ENCODE data around the gene DIP2A. TPM values are rescaled to one million over a fixed set of nuclear protein-coding genes. Genes with fewer than 3 reads are reported as not detected.
A peak's percentile ranks its signal among the peaks of the same experiment; 100 is the strongest.

The DIP2A gene
- total RNA-seq, 2 experiments from 2014 or later, result 32.0 to 35.3 TPM

DNA sequence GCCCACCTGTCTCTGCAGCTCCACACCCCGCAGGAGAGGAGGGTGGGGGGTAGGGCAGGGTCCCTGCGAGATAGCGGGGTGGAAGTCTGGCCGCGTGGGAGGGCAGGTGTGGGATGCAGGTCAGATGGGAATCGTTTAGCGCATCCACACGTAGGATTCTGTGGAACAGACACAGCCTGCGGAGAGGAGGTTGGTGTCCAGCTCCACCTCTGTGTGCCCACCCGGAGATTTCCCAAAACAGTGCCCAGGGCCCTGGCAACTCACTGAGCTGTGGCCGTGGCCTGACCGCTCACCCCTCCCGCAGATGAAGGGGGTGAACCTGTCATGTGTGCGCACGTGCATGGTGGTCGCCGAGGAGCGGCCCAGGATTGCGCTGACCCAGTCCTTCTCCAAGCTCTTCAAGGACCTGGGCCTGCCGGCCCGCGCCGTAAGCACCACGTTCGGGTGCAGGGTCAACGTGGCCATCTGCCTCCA, 99.3 kb downstream of the DIP2A start:
- no peak overlapping the region for H3K4me3 Mint-ChIP-seq
- DNase-seq, result no peak
- peaks cover 41% of the 10 kb centered on the region for H3K36me3 Mint-ChIP-seq

DNA sequence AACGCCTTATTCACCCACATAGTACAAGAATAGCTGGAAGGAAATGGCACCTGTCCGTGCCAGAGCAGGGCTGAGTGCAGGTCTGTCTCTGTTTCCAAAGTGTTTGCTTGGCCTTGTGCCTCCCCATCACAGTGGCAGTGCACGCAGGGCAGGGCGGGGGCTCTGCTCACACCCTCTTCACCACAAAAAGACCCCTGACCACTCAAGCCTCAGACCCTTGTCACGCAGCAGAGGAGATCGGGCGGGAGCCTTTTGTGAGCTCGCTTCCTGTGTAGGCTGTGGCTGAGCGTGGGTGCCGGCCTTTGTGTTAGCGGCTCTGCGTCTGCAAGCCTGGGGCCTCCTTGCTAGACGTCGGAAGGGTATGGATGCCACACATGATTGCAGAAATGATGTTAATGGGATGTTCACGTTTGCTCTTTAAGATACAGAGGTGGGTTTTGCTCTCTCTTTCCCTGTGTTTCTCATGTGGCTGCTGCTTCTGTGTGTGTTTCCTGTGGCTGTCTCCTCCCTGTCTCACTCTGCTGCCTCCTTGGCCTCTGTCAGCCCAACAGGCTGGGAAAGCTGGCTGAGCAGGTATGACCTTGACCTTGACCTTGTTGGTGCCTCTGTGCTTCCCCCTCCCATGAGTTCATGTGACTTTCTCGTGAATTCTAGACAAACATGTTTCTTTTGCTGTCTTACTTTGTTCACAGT, 100.7 kb downstream of the DIP2A start:
- Mint-ChIP-seq H3K36me3 (peaks cover 36% of the 10 kb centered on the region), H3K27ac (peak overlapping the region; percentile 92), H3K9me3 (no peaks in the 10 kb centered on the region), H3K4me1 (ENCODE audit: low read depth) (peaks cover 35% of the 10 kb centered on the region), H3K27me3 (no peaks in the 10 kb centered on the region), H3K4me3 (peak overlapping the region; percentile 52)
- ChIA-PET CTCF (interaction anchor here (0.5 to 1.4 kb wide), 5 partner anchors 61 to 102 kb away, joined by 3 to 4 read pairs (median 3); no protein-coding TSS in a partner anchor), POLR2A (interaction anchor here (1.2 to 1.3 kb wide), 2 partner anchors 77 to 102 kb away, joined by 3 to 6 read pairs; partner anchors contain the start of gene PRMT2)
- DNase-seq, result peak; percentile 82
- intact Hi-C loops (cut with micrococcal nuclease), result no loop called here

More for the DNA sequence above, 99.3 kb downstream of the DIP2A start:
- H3K27ac Mint-ChIP-seq, result no peak overlapping the region
- no peaks in the 10 kb centered on the region for H3K27me3 Mint-ChIP-seq
- H3K9me3 Mint-ChIP-seq, result no peaks in the 10 kb centered on the region
- ChIA-PET POLR2A (interaction anchor here (0.7 to 1.3 kb wide), 2 partner anchors 76 to 78 kb away, joined by 3 to 6 read pairs; partner anchors contain the start of gene PRMT2), CTCF (interaction anchor here (1.1 kb wide), 1 partner anchor 98 kb away, joined by 3 read pairs; no protein-coding TSS in a partner anchor)
- peaks cover 41% of the 10 kb centered on the region for H3K4me1 Mint-ChIP-seq (ENCODE audit: low read depth)
- intact Hi-C loops (cut with micrococcal nuclease), result no loop called here

DNA sequence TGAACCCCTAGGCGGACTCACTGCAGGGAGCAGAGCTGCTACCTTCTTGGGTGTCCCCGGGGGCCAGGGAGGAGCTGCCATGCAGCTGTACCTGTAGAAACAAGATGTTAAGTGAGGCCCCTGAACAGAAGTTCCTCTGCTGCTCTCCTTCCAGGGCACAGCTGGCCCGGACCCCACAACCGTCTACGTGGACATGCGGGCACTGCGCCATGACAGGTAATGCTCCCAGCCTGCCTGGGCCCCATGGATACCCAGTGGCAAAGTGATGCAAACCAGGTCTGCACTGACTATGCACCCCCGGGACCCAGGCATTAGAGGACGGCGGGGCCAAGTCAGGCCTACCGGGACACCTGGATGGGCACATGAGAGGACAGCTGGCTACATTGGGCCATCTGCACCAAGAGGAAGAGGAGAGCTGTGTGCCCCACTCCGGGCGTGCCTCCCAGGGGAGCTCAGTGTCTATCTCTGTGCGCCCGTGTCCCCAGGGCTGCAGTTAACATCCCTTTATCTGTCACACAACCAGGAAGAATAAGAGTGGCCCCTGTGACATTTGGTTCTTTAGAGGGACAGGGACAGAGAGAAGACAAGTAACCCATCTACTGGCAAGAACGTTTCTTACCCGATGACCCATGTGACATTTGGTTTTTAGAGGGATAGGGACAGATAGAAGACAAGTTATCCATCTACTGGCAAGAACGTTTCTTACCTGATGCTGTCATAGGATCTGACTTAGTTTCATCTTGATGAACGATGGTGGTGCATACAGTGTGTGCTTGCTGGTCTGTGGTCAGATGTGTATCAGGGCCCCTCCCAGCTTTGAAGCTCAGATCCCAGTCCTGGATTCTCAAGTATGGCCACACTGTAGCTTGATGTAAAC, 102.1 kb downstream of the DIP2A start:
- Mint-ChIP-seq H3K9me3 (no peaks in the 10 kb centered on the region), H3K27ac (peak overlapping the region; percentile 92), H3K36me3 (peaks cover 43% of the 10 kb centered on the region), H3K4me1 (ENCODE audit: low read depth) (peaks cover 35% of the 10 kb centered on the region), H3K27me3 (no peaks in the 10 kb centered on the region), H3K4me3 (peak overlapping the region; percentile 52)
- ChIA-PET POLR2A (interaction anchor here (1.2 kb wide), 1 partner anchor 103 kb away, joined by 3 read pairs; no protein-coding TSS in a partner anchor), CTCF (no interaction called here)
- DNase-seq, result no peak
- intact Hi-C loops (cut with micrococcal nuclease), result no loop called here

DNA sequence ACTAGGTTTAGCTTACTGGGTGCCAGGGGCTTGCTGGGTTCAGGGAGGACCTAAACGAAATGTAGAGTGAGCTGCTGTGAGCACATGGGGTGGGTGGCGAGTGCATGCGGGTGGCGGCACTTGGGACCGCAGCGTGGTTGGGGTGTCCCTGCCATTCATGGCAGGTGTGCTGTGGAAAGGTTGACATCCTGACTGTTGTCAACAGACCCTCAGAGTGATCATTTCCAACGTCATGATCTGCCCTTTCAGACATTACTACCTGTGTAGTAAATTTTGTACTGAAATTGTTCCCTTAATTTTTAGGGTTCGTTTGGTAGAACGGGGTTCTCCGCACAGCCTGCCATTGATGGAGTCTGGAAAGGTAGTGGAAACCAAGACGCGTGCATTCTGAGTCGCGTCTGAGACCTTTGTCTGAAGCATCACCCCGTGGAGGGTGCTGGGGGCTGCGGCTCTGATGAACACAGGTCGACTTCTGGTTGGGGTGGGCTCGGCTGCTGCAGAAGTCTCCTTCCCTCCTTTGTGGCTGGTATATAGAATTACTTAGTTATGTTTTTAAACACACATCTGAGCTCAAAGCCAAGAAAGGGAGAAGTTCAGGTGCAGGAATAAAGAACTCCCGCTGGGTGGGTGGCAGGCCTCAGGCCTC, 102.9 kb downstream of the DIP2A start:
- ChIA-PET CTCF (no interaction called here), POLR2A (no interaction called here)
- Mint-ChIP-seq H3K9me3 (no peaks in the 10 kb centered on the region), H3K36me3 (peaks cover 48% of the 10 kb centered on the region), H3K27ac (no peak overlapping the region), H3K27me3 (no peaks in the 10 kb centered on the region), H3K4me3 (no peak overlapping the region), H3K4me1 (ENCODE audit: low read depth) (peaks cover 35% of the 10 kb centered on the region)
- DNase-seq, result no peak
- intact Hi-C loops (cut with micrococcal nuclease), result no loop called here

DNA sequence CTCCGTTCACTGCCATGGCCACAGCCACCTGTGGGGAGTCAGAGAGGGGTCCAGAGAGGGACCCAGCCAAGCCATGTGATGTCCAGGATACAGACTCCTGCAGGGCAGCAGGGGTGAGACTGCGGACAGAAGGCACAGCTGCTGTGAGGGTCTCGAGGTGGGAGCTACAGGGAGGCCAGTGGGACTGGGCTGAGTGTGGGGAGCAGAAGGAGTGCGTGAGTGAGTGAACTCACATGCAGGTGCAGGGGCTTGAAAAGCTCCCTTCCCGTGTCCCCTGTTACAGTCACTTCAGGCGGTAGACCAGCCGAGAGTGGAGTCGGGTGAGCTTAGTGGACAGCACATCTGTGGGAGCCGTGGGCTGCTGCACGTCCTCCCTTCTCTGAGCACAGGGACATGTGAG, 103.8 kb downstream of the DIP2A start:
- ChIA-PET CTCF (no interaction called here), POLR2A (no interaction called here)
- intact Hi-C loops (cut with micrococcal nuclease), result no loop called here
- no peaks in the 10 kb centered on the region for H3K27me3 Mint-ChIP-seq
- H3K4me3 Mint-ChIP-seq, result no peak overlapping the region
- H3K4me1 Mint-ChIP-seq (ENCODE audit: low read depth), result peaks cover 40% of the 10 kb centered on the region
- no peaks in the 10 kb centered on the region for H3K9me3 Mint-ChIP-seq
- H3K36me3 Mint-ChIP-seq, result peaks cover 48% of the 10 kb centered on the region
- no peak for DNase-seq
- no peak overlapping the region for H3K27ac Mint-ChIP-seq

DNA sequence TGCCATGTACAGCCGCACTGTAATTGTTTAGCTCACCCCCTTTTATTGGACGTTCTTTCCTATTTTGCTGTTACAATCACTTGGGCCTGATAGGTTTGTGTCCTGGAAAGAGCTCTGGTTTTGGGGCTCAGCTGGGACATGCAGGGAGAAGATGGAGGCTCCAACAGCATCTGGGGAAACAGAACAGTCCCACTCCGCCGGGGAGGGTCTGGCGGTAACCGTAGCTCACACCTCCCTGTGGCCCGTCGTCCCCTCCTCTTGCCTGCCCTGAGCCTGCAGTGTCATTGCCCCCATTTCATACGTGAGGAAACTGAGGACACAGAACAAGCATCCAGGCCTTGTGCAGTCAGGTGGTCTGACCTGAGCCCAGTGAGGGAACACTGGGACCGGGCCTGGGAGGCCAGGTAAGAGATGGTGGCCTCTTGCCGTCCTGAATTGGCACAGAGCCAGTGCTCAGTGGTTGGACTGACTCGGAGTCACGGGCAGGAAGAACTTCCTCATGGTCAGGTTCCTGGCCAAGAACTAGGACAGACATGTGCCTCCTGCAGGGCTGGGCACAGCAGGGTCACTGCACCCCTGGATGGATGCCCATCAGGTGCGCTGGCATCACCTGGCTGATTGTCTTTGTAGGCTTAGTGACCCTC, 104.4 kb downstream of the DIP2A start:
- peaks cover 40% of the 10 kb centered on the region for H3K4me1 Mint-ChIP-seq (ENCODE audit: low read depth)
- DNase-seq, result no peak
- H3K27ac Mint-ChIP-seq, result no peak overlapping the region
- ChIA-PET CTCF (no interaction called here), POLR2A (no interaction called here)
- H3K36me3 Mint-ChIP-seq, result peaks cover 54% of the 10 kb centered on the region
- H3K9me3 Mint-ChIP-seq, result no peaks in the 10 kb centered on the region
- intact Hi-C loops (cut with micrococcal nuclease), result no loop called here
- no peaks in the 10 kb centered on the region for H3K27me3 Mint-ChIP-seq
- no peak overlapping the region for H3K4me3 Mint-ChIP-seq

DNA sequence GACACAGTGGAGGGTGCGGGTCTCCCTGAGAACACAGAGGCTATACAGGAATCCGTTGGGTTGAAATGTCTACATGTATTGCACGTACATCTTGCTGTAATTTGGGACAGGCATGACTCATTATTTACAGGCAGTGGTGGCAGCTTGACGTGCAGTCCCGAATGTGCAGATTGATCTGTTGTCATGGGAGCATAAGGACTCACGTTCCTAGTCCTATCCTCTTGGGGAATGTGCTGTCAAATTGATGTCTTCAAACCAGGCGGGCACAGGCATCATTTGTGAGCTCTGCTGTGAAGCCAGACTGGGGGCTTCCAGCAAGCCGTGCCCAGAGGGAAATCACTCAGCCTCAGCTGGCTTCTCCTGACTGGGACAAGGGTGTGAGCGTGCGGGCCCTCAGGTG, 105.7 kb downstream of the DIP2A start:
- ChIA-PET POLR2A (no interaction called here), CTCF (interaction anchor here (0.6 kb wide), 1 partner anchor 14 kb away, joined by 3 read pairs; no protein-coding TSS in a partner anchor)
- Mint-ChIP-seq H3K9me3 (no peaks in the 10 kb centered on the region), H3K4me3 (no peak overlapping the region), H3K27me3 (no peaks in the 10 kb centered on the region), H3K36me3 (peaks cover 62% of the 10 kb centered on the region), H3K4me1 (ENCODE audit: low read depth) (peaks cover 33% of the 10 kb centered on the region), H3K27ac (no peak overlapping the region)
- DNase-seq, result no peak
- intact Hi-C loops (cut with micrococcal nuclease), result no loop called here

DNA sequence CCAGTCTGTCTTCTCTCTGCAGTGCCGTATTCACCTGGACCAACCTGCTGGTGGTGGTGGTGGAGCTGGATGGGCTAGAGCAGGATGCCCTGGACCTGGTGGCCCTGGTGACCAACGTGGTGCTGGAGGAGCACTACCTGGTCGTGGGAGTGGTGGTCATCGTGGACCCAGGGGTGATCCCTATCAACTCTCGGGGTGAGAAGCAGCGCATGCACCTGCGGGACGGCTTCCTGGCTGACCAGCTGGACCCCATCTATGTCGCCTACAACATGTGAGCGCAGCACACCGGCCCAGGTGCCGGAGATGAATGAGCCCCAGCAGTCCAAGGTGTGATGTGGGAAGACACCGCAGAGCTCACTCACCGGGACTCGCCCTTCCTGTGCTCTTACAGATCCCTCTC, 108.7 kb downstream of the DIP2A start:
- peaks cover 65% of the 10 kb centered on the region for H3K36me3 Mint-ChIP-seq
- H3K4me3 Mint-ChIP-seq, result no peak overlapping the region
- intact Hi-C loops (cut with micrococcal nuclease), result no loop called here
- ChIA-PET POLR2A (no interaction called here), CTCF (no interaction called here)
- no peak overlapping the region for H3K27ac Mint-ChIP-seq
- DNase-seq, result no peak
- H3K4me1 Mint-ChIP-seq (ENCODE audit: low read depth), result peaks cover 6% of the 10 kb centered on the region
- no peaks in the 10 kb centered on the region for H3K27me3 Mint-ChIP-seq
- peaks cover 4% of the 10 kb centered on the region for H3K9me3 Mint-ChIP-seq

DNA sequence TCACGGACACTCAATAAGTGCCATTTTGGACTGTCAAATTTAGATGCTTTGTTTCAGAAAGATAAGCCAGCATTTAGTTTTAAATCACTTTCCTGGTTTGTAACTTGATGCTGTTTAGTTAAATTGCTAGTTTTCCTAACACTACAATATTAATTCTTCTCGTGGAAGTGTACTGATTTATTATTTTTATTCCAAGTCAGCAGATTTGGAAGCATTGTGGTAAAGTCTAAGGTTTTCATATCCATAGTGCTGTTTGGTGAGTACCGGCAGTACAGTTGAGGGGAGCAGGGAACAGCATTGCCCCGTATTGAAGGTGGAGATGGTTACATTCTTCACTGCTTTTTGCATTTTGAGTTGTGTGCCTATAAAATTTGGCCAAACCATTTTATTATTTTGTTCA, 109.9 kb downstream of the DIP2A start:
- no peak for DNase-seq
- H3K4me3 Mint-ChIP-seq, result no peak overlapping the region
- H3K9me3 Mint-ChIP-seq, result peaks cover 10% of the 10 kb centered on the region
- H3K27ac Mint-ChIP-seq, result no peak overlapping the region
- intact Hi-C loops (cut with micrococcal nuclease), result no loop called here
- H3K4me1 Mint-ChIP-seq (ENCODE audit: low read depth), result peaks cover 5% of the 10 kb centered on the region
- ChIA-PET POLR2A (no interaction called here), CTCF (no interaction called here)
- no peaks in the 10 kb centered on the region for H3K27me3 Mint-ChIP-seq
- peaks cover 67% of the 10 kb centered on the region for H3K36me3 Mint-ChIP-seq

DNA sequence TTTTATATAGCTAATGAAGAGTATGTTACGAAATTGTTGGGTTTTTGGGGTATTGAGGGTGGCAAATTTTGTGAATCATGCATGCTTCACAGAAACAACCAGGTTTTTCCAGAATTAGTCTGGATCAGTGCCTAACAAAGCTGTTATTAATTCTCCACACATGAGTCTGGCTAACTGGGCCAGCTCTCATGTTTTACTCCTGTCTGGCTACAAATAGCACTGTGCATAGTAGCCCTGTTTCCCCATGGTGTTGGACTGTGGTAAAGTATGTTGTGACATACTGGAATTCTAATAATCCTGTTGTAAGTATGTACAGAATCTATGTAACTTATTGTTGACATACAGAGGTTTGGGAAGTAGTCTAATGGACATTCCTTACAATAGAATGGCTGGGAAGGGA, 110.4 kb downstream of the DIP2A start:
- no peak for DNase-seq
- H3K27ac Mint-ChIP-seq, result no peak overlapping the region
- ChIA-PET POLR2A (no interaction called here), CTCF (no interaction called here)
- H3K36me3 Mint-ChIP-seq, result peaks cover 68% of the 10 kb centered on the region
- H3K4me1 Mint-ChIP-seq (ENCODE audit: low read depth), result peaks cover 5% of the 10 kb centered on the region
- no peak overlapping the region for H3K4me3 Mint-ChIP-seq
- intact Hi-C loops (cut with micrococcal nuclease), result no loop called here
- peaks cover 12% of the 10 kb centered on the region for H3K9me3 Mint-ChIP-seq
- no peaks in the 10 kb centered on the region for H3K27me3 Mint-ChIP-seq

DNA sequence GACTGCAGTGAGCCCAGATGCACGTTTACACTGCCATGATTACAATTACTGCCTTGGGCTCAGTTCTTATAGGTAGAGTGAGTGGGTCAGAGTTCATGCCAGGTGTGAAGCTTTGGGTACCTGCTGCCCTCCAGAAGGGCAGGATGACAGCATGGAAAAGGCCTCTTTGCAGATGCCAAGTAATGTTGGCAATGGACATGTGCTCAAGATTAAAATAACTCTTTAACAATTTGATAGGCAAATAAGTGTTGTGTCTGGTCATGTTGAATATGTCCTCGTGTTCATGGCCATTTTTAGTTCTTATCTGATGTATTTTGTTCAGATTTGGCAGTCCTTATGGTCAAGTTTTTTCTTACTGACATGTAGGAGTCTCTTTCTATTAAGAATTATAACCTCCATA, 111.4 kb downstream of the DIP2A start:
- Mint-ChIP-seq H3K4me1 (ENCODE audit: low read depth) (peaks cover 10% of the 10 kb centered on the region), H3K9me3 (peaks cover 12% of the 10 kb centered on the region), H3K4me3 (no peak overlapping the region), H3K36me3 (peaks cover 65% of the 10 kb centered on the region), H3K27ac (no peak overlapping the region), H3K27me3 (no peaks in the 10 kb centered on the region)
- CTCF ChIA-PET, result no interaction called here
- POLR2A ChIA-PET, result no interaction called here
- DNase-seq, result no peak
- intact Hi-C loops (cut with micrococcal nuclease), result no loop called here

DNA sequence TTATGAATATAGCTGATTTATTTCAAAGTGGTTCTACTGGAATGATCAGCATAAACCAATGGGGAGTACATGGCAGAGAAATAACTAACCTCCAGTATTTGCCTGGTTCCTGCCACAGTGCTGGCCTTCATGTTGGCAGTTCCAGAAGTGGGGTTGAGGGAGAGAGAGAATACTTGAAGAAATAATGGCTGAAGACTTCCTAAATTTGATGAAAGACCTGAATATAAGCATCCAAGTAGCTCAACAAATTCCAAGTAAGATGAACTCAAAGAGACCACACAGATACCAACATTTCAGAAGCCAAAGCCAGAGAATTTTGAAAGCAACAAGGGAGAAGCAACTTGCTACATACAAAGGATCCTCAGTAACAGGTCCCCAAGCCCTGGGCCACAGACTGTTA, 111.9 kb downstream of the DIP2A start:
- Mint-ChIP-seq H3K36me3 (peaks cover 61% of the 10 kb centered on the region), H3K9me3 (peaks cover 12% of the 10 kb centered on the region), H3K27me3 (no peaks in the 10 kb centered on the region), H3K4me3 (no peak overlapping the region), H3K4me1 (ENCODE audit: low read depth) (peaks cover 14% of the 10 kb centered on the region), H3K27ac (no peak overlapping the region)
- intact Hi-C loops (cut with micrococcal nuclease), result no loop called here
- POLR2A ChIA-PET, result no interaction called here
- CTCF ChIA-PET, result no interaction called here
- no peak for DNase-seq

Data from activated CD4-positive, alpha-beta memory T cell treated with anti-CD3 and anti-CD28 coated beads for 36 hours (primary cell).